Subcutaneous adipose tissue (tissue), 4 donors: Measurements from ENCODE around the gene ARL3. TPM values are rescaled to one million over a fixed set of nuclear protein-coding genes. Genes with fewer than 3 reads are reported as not detected.

Experiments
- total RNA-seq, 4 donors: library from RNA; depleted of rRNA; stranded (reverse); fragments of >200 nt; gene quantifications; one replicate each; pipeline ENCODE4 v1.1.0, GENCODE V29; 2016
- TF ChIP-seq, protein P1 (sequence below): fragments of 450-650 bp; IDR thresholded peaks from one replicate; pipeline ENCODE4 v1.5.1; 2016; ENCODE audit warnings: low read depth, mild to moderate bottlenecking, control low read depth, antibody characterized with exemption, moderate library complexity

The ARL3 gene
- total RNA-seq, 4 donors from 2014 or later, result 3.7 to 6.5 (median 5.7) TPM

GRCh38 chr10:102649797-102650654, 64.2 kb downstream of the ARL3 start:
- TF ChIP-seq, protein P1, sequence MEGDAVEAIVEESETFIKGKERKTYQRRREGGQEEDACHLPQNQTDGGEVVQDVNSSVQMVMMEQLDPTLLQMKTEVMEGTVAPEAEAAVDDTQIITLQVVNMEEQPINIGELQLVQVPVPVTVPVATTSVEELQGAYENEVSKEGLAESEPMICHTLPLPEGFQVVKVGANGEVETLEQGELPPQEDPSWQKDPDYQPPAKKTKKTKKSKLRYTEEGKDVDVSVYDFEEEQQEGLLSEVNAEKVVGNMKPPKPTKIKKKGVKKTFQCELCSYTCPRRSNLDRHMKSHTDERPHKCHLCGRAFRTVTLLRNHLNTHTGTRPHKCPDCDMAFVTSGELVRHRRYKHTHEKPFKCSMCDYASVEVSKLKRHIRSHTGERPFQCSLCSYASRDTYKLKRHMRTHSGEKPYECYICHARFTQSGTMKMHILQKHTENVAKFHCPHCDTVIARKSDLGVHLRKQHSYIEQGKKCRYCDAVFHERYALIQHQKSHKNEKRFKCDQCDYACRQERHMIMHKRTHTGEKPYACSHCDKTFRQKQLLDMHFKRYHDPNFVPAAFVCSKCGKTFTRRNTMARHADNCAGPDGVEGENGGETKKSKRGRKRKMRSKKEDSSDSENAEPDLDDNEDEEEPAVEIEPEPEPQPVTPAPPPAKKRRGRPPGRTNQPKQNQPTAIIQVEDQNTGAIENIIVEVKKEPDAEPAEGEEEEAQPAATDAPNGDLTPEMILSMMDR, result no peak

GRCh38 chr10:102648889-102649796, 65.1 kb downstream of the ARL3 start:
- TF ChIP-seq, protein P1, result no peak

DNA sequence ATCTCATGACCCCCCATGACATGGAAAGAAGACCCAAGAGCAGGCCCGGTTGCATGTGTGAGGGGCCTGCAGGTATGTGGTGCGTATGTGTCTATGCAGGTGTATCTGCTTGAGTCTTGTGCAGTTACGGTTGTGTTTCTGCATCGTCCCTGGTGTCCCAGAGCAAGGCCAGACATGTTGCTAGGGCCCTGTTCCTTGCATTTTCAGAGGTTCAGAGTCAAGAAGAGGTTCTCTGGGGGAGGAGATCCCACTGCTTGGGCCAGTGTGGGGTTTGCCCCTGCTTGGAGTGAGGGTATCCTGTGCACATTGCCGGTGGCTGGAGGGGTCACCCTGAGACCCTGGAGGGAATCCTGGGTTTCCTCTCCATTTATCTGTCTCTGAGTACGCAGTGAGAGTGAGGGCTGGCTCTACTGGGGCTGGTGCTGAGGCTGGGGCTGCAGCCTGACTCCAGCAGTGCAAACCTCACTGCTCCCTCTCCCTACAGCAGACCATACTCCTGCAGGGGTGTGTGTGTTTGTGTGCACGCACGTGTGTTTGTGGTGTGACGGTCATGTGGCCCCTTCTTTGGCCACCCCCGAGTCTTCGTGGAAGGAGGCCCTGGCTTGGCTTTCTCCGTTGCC, 65.8 kb downstream of the ARL3 start:
- TF ChIP-seq, protein P1, result no peak

DNA sequence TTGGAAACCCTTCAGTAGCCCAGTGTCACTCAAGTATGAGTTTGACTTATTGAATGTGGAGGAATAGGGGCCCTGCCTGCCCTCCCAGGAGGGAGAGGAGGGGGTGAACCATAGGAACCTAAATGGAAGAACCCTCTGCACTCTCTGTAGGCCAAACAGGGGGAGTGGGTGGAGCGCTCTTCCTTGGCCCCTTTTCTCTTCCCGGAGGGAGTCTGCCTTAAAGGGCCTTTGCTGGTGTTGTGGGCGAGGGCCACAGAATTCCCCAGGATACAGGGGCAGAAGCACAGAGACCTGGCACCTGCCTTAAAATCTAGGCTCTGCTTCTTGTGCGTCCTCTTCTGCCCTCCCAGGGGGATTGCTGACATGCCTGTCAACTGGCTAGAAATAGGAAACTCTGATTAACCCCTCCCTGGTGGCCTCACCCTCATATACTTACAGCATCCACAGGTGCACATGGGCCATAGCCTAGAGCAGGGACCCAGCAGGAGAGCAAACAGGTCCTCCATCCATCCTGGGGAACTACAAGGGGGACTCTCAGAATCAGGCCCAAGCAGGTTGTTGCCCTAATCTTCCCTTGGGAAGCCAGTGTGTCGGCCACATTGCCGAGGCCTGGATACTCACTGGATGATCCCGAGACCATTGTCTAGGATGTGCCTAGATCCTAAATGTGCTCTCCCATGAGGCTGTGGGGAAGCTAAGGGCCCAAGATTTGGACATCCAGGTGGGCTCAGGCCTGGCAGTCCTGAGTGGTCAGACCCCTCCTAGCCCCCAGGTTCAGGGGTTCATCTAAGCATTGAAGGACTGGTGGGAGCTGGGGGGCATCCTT, 66.5 kb downstream of the ARL3 start:
- TF ChIP-seq, protein P1, result no peak

- TF ChIP-seq, protein P1, result no peak
Measured at GRCh38 chr10:102646610-102647442, 67.4 kb downstream of the ARL3 start.
